Lower leg skin (tissue), 4 donors: ENCODE results near the gene MELK. TPM values are rescaled to one million over a fixed set of nuclear protein-coding genes. Genes with fewer than 3 reads are reported as not detected.

Experiments
- DNase-seq, 2 donors: peaks; one replicate each; pipeline ENCODE4 v3.0.0-alpha.2; 2019; ENCODE audit warnings: low spot score in 2 of 2
- H3K4me3 ChIP-seq: fragments of 200-600 bp; sonication (generic); 2 replicates; pipeline ENCODE4 v1.5.1; 2017; ENCODE audit warnings: mild to moderate bottlenecking, low read depth; ENCODE audit not compliant: poor library complexity, severe bottlenecking
- CTCF ChIP-seq, 3 donors: fragments of 450-650 bp; IDR thresholded peaks; one replicate each; pipeline ENCODE4 v1.5.1; 2016; ENCODE audit warnings: antibody characterized with exemption in 3 of 3, mild to moderate bottlenecking in 3 of 3, moderate library complexity in 2 of 3
- POLR2A ChIP-seq, 2 donors: fragments of 450-650 bp; IDR thresholded peaks; one replicate each; pipeline ENCODE4 v1.6.1; 2016 to 2017; ENCODE audit warnings: antibody characterized with exemption in 2 of 2, mild to moderate bottlenecking in 1 of 2, moderate library complexity in 1 of 2
- WGBS, 2 donors: methylation state at CpG; one replicate each; pipeline ENCODE4 v1.1.5; 2018; 5-methylcytosine and 5-hydroxymethylcytosine counted together
- intact Hi-C: fragments of 100-400 bp; cut with DNase I; formaldehyde crosslinking; loops from one replicate; pipeline ENCODE4 v1.15.0; 2023; ENCODE audit warnings: low total_unique reads
- total RNA-seq, 4 donors: library from RNA; depleted of rRNA; stranded (reverse); fragments of >200 nt; gene quantifications; one replicate each; pipeline ENCODE4 v1.1.0, GENCODE V29; 2016

Gene MELK
- total RNA-seq, 4 donors from 2014 or later, result 0.47 to 3.2 (median 2.2) TPM

- TF ChIP-seq CTCF (IDR thresholded peaks at IDR 0.05), result no peak
- TF ChIP-seq POLR2A (IDR thresholded peaks at IDR 0.05), result no peak
- 93 to 94% methylated on average over 2 of the region's 2 CpGs for WGBS, 2 donors
- no peak for DNase-seq
- intact Hi-C loops, result no loop called here
- H3K4me3 ChIP-seq, result no peak overlapping the region
Measured at GRCh38 chr9:36637491-36638270, 65.0 kb downstream of the MELK start.

- 94 to 96% methylated on average over 6 of the region's 6 CpGs for WGBS, 2 donors
- DNase-seq, result no peak
- intact Hi-C loops, result no loop called here
- TF ChIP-seq CTCF (IDR thresholded peaks at IDR 0.05) (no peak), POLR2A (IDR thresholded peaks at IDR 0.05) (no peak)
- H3K4me3 ChIP-seq, result no peak overlapping the region
Measured at GRCh38 chr9:36640771-36641381, 68.2 kb downstream of the MELK start.

GRCh38 chr9:36642817-36643216 is 70.1 kb downstream of the MELK start:
- DNase-seq, result no peak
- intact Hi-C loops, result no loop called here
- TF ChIP-seq CTCF (IDR thresholded peaks at IDR 0.05) (no peak), POLR2A (IDR thresholded peaks at IDR 0.05) (no peak)
- WGBS, 2 donors, result 95 to 98% methylated on average over 6 of the region's 6 CpGs
- H3K4me3 ChIP-seq, result no peak overlapping the region

- TF ChIP-seq CTCF (IDR thresholded peaks at IDR 0.05) (no peak), POLR2A (IDR thresholded peaks at IDR 0.05) (no peak)
- no peak for DNase-seq
- 93% methylated on average over 7 of the region's 7 CpGs for WGBS, 2 donors
- H3K4me3 ChIP-seq, result no peak overlapping the region
- intact Hi-C loops, result no loop called here
Measured at GRCh38 chr9:36656842-36657241, 84.1 kb downstream of the MELK start.

- no peak for DNase-seq
- no peak overlapping the region for H3K4me3 ChIP-seq
- TF ChIP-seq CTCF (IDR thresholded peaks at IDR 0.05), result no peak
- TF ChIP-seq POLR2A (IDR thresholded peaks at IDR 0.05), result no peak
- intact Hi-C loops, result no loop called here
- 87 to 90% methylated on average over 6 of the region's 6 CpGs for WGBS, 2 donors
Measured at GRCh38 chr9:36659500-36659899, 86.8 kb downstream of the MELK start.
